ENCODE results near the gene HMMR.
"Not testable (repeated sequence)": the region's sequence is repeated elsewhere in the genome, so short reads cannot be mapped to it uniquely, and the experiment has no call there.

Gene HMMR

GRCh38 chr5:163508753-163509152, 48.3 kb downstream of the HMMR start:
- H3K4me1 Mint-ChIP-seq (ENCODE audit: low read depth): peaks cover 72% of the 10 kb centered on the region
- no peaks in the 10 kb centered on the region for H3K9me3 Mint-ChIP-seq (ENCODE audit: low read depth)
- H3K4me3 Mint-ChIP-seq: peak overlapping the region; percentile 93
- H3K27me3 Mint-ChIP-seq: no peaks in the 10 kb centered on the region
- peaks cover 6% of the 10 kb centered on the region for H3K36me3 Mint-ChIP-seq
- peak overlapping the region; percentile 99 for H3K27ac Mint-ChIP-seq

GRCh38 chr5:163509291-163509951, 49.0 kb downstream of the HMMR start:
- Mint-ChIP-seq H3K4me3 (peak overlapping the region; percentile 93), H3K4me1 (ENCODE audit: low read depth) (peaks cover 71% of the 10 kb centered on the region), H3K36me3 (peaks cover 6% of the 10 kb centered on the region), H3K27ac (peak overlapping the region; percentile 99), H3K27me3 (no peaks in the 10 kb centered on the region), H3K9me3 (ENCODE audit: low read depth) (no peaks in the 10 kb centered on the region)

GRCh38 chr5:163512526-163512925, 52.1 kb downstream of the HMMR start:
- H3K4me3 Mint-ChIP-seq: peak overlapping the region; percentile 49
- peaks cover 10% of the 10 kb centered on the region for H3K36me3 Mint-ChIP-seq
- peaks cover 70% of the 10 kb centered on the region for H3K4me1 Mint-ChIP-seq (ENCODE audit: low read depth)
- H3K27me3 Mint-ChIP-seq: no peaks in the 10 kb centered on the region
- H3K9me3 Mint-ChIP-seq (ENCODE audit: low read depth): no peaks in the 10 kb centered on the region
- H3K27ac Mint-ChIP-seq: peak overlapping the region; percentile 87

- no peak overlapping the region for H3K4me3 Mint-ChIP-seq
- H3K36me3 Mint-ChIP-seq: peaks cover 2% of the 10 kb centered on the region
- peak overlapping the region; percentile 5 for H3K27ac Mint-ChIP-seq
- peaks cover 4% of the 10 kb centered on the region for H3K9me3 Mint-ChIP-seq (ENCODE audit: low read depth)
- H3K4me1 Mint-ChIP-seq (ENCODE audit: low read depth): peaks cover 3% of the 10 kb centered on the region
- H3K27me3 Mint-ChIP-seq: no peaks in the 10 kb centered on the region
Observed at GRCh38 chr5:163525096-163525495, 64.7 kb downstream of the HMMR start.

- H3K36me3 Mint-ChIP-seq: no peaks in the 10 kb centered on the region
- H3K27me3 Mint-ChIP-seq: no peaks in the 10 kb centered on the region
- H3K4me3 Mint-ChIP-seq: no peak overlapping the region
- peaks cover 4% of the 10 kb centered on the region for H3K9me3 Mint-ChIP-seq (ENCODE audit: low read depth)
- peaks cover 2% of the 10 kb centered on the region for H3K4me1 Mint-ChIP-seq (ENCODE audit: low read depth)
- H3K27ac Mint-ChIP-seq: no peak overlapping the region
Observed at GRCh38 chr5:163529698-163530097, 69.3 kb downstream of the HMMR start.

GRCh38 chr5:163531272-163531671, 70.8 kb downstream of the HMMR start:
- no peaks in the 10 kb centered on the region for H3K36me3 Mint-ChIP-seq
- H3K4me1 Mint-ChIP-seq (ENCODE audit: low read depth): no peaks in the 10 kb centered on the region

GRCh38 chr5:163532171-163533084, 72.0 kb downstream of the HMMR start:
- H3K36me3 Mint-ChIP-seq: no peaks in the 10 kb centered on the region

More at GRCh38 chr5:163531272-163531671, 70.8 kb downstream of the HMMR start:
- no peaks in the 10 kb centered on the region for H3K9me3 Mint-ChIP-seq (ENCODE audit: low read depth)
- no peak overlapping the region for H3K27ac Mint-ChIP-seq
- H3K4me3 Mint-ChIP-seq: no peak overlapping the region
- H3K27me3 Mint-ChIP-seq: no peaks in the 10 kb centered on the region

GRCh38 chr5:163533223-163533622, 72.8 kb downstream of the HMMR start:
- Mint-ChIP-seq H3K27ac (no peak overlapping the region), H3K4me1 (ENCODE audit: low read depth) (no peaks in the 10 kb centered on the region), H3K9me3 (ENCODE audit: low read depth) (no peaks in the 10 kb centered on the region), H3K4me3 (no peak overlapping the region), H3K36me3 (no peaks in the 10 kb centered on the region), H3K27me3 (peaks cover 3% of the 10 kb centered on the region)

More at GRCh38 chr5:163532171-163533084, 72.0 kb downstream of the HMMR start:
- Mint-ChIP-seq H3K9me3 (ENCODE audit: low read depth) (no peaks in the 10 kb centered on the region), H3K27me3 (peaks cover 3% of the 10 kb centered on the region), H3K4me3 (no peak overlapping the region), H3K27ac (no peak overlapping the region), H3K4me1 (ENCODE audit: low read depth) (no peaks in the 10 kb centered on the region)

- Mint-ChIP-seq H3K9me3 (ENCODE audit: low read depth) (no peaks in the 10 kb centered on the region), H3K4me1 (ENCODE audit: low read depth) (no peaks in the 10 kb centered on the region), H3K27ac (no peak overlapping the region), H3K27me3 (peaks cover 6% of the 10 kb centered on the region), H3K36me3 (no peaks in the 10 kb centered on the region), H3K4me3 (no peak overlapping the region)
Observed at GRCh38 chr5:163534492-163535094, 74.2 kb downstream of the HMMR start.

GRCh38 chr5:163535290-163535689, 74.9 kb downstream of the HMMR start:
- no peak overlapping the region for H3K4me3 Mint-ChIP-seq
- no peaks in the 10 kb centered on the region for H3K36me3 Mint-ChIP-seq
- no peaks in the 10 kb centered on the region for H3K4me1 Mint-ChIP-seq (ENCODE audit: low read depth)
- H3K27me3 Mint-ChIP-seq: peaks cover 6% of the 10 kb centered on the region
- no peaks in the 10 kb centered on the region for H3K9me3 Mint-ChIP-seq (ENCODE audit: low read depth)
- no peak overlapping the region for H3K27ac Mint-ChIP-seq

GRCh38 chr5:163536442-163536841, 76.0 kb downstream of the HMMR start:
- not testable (repeated sequence) for H3K27me3 Mint-ChIP-seq; H3K4me1 Mint-ChIP-seq (ENCODE audit: low read depth); H3K27ac Mint-ChIP-seq; H3K36me3 Mint-ChIP-seq; H3K4me3 Mint-ChIP-seq; H3K9me3 Mint-ChIP-seq (ENCODE audit: low read depth)

- H3K27ac Mint-ChIP-seq: no peak overlapping the region
- peaks cover 7% of the 10 kb centered on the region for H3K27me3 Mint-ChIP-seq
- H3K36me3 Mint-ChIP-seq: no peaks in the 10 kb centered on the region
- H3K4me3 Mint-ChIP-seq: no peak overlapping the region
- H3K9me3 Mint-ChIP-seq (ENCODE audit: low read depth): no peaks in the 10 kb centered on the region
- H3K4me1 Mint-ChIP-seq (ENCODE audit: low read depth): no peaks in the 10 kb centered on the region
Observed at GRCh38 chr5:163540696-163541095, 80.3 kb downstream of the HMMR start.
